Upper lobe of right lung (tissue), 1 donor: ENCODE data around the gene POU3F3. TPM values are rescaled to one million over a fixed set of nuclear protein-coding genes. Genes with fewer than 3 reads are reported as not detected.

Source experiments
- ATAC-seq: fragments of 200-7000 bp; cut with Tn5 transposase; one replicate; pipeline ENCODE4 v1.9.1; 2020; ENCODE audit warnings: mild to moderate bottlenecking, moderate library complexity
- DNase-seq: peaks from one replicate; pipeline ENCODE4 v3.0.0-alpha.2; 2020
- H3K27ac ChIP-seq: fragments of 200-600 bp; one replicate; pipeline ENCODE4 v1.8.0; 2022
- H3K27me3 ChIP-seq: fragments of 200-600 bp; one replicate; pipeline ENCODE4 v1.8.0; 2022; ENCODE audit warnings: mild to moderate bottlenecking
- H3K36me3 ChIP-seq: fragments of 200-600 bp; one replicate; pipeline ENCODE4 v1.8.0; 2022
- H3K4me1 ChIP-seq: fragments of 200-600 bp; one replicate; pipeline ENCODE4 v1.8.0; 2022
- H3K4me3 ChIP-seq: fragments of 200-600 bp; one replicate; pipeline ENCODE4 v1.8.0; 2022; ENCODE audit warnings: mild to moderate bottlenecking
- H3K9me3 ChIP-seq: fragments of 200-600 bp; one replicate; pipeline ENCODE4 v1.8.0; 2022
- CTCF ChIP-seq: fragments of 200-600 bp; IDR thresholded peaks from one replicate; pipeline ENCODE4 v1.8.0; 2022; ENCODE audit warnings: antibody characterized with exemption
- intact Hi-C: fragments of 100-400 bp; cut with DNase I; formaldehyde crosslinking; loops from one replicate; pipeline ENCODE4 v1.11.0; 2022
- long read RNA-seq: library from polyadenylated mRNA; unstranded; transcript quantifications from one replicate; pipeline ENCODE4 v2.0.0, GENCODE V29; 2021
- total RNA-seq: library from RNA; stranded (reverse); fragmentation: NEBNext Ultra II Directional; extraction: Animal tissue kit (Norgen Biotek cat#: 25700); gene quantifications from one replicate; pipeline ENCODE4 v1.2.1, GENCODE V29; 2021
- donor health status: DM: no; HTN: yes; CAD: no; lungs with severe emphysema.

The POU3F3 gene
- not detected for total RNA-seq
- long read RNA-seq: 0 reads

GRCh38 chr2:104853534-104854497 lies at the start of gene POU3F3:
Gene POU3F3, plus strand, starts transcription at chr2:104854115. Its CDS starts 1,396 bp downstream, at chr2:104855511.
- DNase-seq (peak; percentile 69), ATAC-seq (peak; percentile 47)
- no peaks in the 10 kb centered on the region for H3K9me3 ChIP-seq
- no peaks in the 10 kb centered on the region for H3K36me3 ChIP-seq
- H3K4me3 ChIP-seq: peak within 1 kb of the TSS; percentile 32
- peaks cover 86% of the 10 kb centered on the region for H3K27me3 ChIP-seq
- intact Hi-C loops: no loop called here
- H3K27ac ChIP-seq: no peak within 1 kb of the TSS
- no peak for TF ChIP-seq CTCF
- H3K4me1 ChIP-seq: peaks cover 19% of the 10 kb centered on the region

- DNase-seq (no peak), ATAC-seq (peak; percentile 37)
- Histone ChIP-seq H3K9me3 (no peaks in the 10 kb centered on the region), H3K4me3 (no peak overlapping the region), H3K4me1 (no peaks in the 10 kb centered on the region), H3K27ac (no peak overlapping the region), H3K36me3 (no peaks in the 10 kb centered on the region), H3K27me3 (no peaks in the 10 kb centered on the region)
- no peak for TF ChIP-seq CTCF
- intact Hi-C loops: no loop called here
These were observed 49.6 kb upstream of the POU3F3 start for GRCh38 chr2:104804148-104804890.

GRCh38 chr2:104812286-104812685 lies 41.6 kb upstream of the POU3F3 start:
- no peak for TF ChIP-seq CTCF
- Histone ChIP-seq H3K4me3 (no peak overlapping the region), H3K9me3 (no peaks in the 10 kb centered on the region), H3K27ac (no peak overlapping the region), H3K27me3 (no peaks in the 10 kb centered on the region), H3K4me1 (no peaks in the 10 kb centered on the region), H3K36me3 (no peaks in the 10 kb centered on the region)
- DNase-seq: no peak
- no peak for ATAC-seq
- intact Hi-C loops: no loop called here

- Histone ChIP-seq H3K4me3 (no peak overlapping the region), H3K27ac (no peak overlapping the region), H3K9me3 (no peaks in the 10 kb centered on the region), H3K27me3 (no peaks in the 10 kb centered on the region), H3K4me1 (no peaks in the 10 kb centered on the region), H3K36me3 (no peaks in the 10 kb centered on the region)
- intact Hi-C loops: no loop called here
- no peak for DNase-seq
- no peak for ATAC-seq
- TF ChIP-seq CTCF: no peak
These were observed 37.8 kb upstream of the POU3F3 start for GRCh38 chr2:104816143-104816542.

- Histone ChIP-seq H3K27ac (no peak overlapping the region), H3K36me3 (no peaks in the 10 kb centered on the region), H3K4me1 (no peaks in the 10 kb centered on the region), H3K4me3 (no peak overlapping the region), H3K27me3 (no peaks in the 10 kb centered on the region), H3K9me3 (no peaks in the 10 kb centered on the region)
- DNase-seq: no peak
- intact Hi-C loops: no loop called here
- no peak for ATAC-seq
- no peak for TF ChIP-seq CTCF
These were observed 35.7 kb upstream of the POU3F3 start for GRCh38 chr2:104818264-104818663.
